Astrocyte of the spinal cord (primary cell): ENCODE results near the gene CEBPA.
"Not testable (repeated sequence)": the region's sequence is repeated elsewhere in the genome, so short reads cannot be mapped to it uniquely, and the experiment has no call there.

Source experiments
- DNase-seq: peaks from one replicate; pipeline ENCODE4 v3.0.0; 2011; ENCODE audit warnings: low read depth, low spot score
- H3K4me3 ChIP-seq: 2 replicates; pipeline ENCODE4 v1.5.1; 2011; ENCODE audit warnings: low read depth, mild to moderate bottlenecking, low read length, moderate library complexity
- in situ Hi-C: cut with HindIII; loops from 2 replicates; pipeline ENCODE4 v1.10.0; 2017; ENCODE audit warnings: low sequenced_read_pairs
- TF ChIP-seq, protein P1 (sequence below): IDR thresholded peaks from 2 replicates; pipeline ENCODE4 v1.5.1; 2012; ENCODE audit warnings: low read depth, mild to moderate bottlenecking, low read length, inconsistent platforms

The CEBPA gene

GRCh38 chr19:33317517-33317916 lies 15.2 kb upstream of the CEBPA start:
- no peak for DNase-seq
- TF ChIP-seq, protein P1, sequence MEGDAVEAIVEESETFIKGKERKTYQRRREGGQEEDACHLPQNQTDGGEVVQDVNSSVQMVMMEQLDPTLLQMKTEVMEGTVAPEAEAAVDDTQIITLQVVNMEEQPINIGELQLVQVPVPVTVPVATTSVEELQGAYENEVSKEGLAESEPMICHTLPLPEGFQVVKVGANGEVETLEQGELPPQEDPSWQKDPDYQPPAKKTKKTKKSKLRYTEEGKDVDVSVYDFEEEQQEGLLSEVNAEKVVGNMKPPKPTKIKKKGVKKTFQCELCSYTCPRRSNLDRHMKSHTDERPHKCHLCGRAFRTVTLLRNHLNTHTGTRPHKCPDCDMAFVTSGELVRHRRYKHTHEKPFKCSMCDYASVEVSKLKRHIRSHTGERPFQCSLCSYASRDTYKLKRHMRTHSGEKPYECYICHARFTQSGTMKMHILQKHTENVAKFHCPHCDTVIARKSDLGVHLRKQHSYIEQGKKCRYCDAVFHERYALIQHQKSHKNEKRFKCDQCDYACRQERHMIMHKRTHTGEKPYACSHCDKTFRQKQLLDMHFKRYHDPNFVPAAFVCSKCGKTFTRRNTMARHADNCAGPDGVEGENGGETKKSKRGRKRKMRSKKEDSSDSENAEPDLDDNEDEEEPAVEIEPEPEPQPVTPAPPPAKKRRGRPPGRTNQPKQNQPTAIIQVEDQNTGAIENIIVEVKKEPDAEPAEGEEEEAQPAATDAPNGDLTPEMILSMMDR: no peak
- no peak overlapping the region for H3K4me3 ChIP-seq
- in situ Hi-C loops: no loop called here

DNA sequence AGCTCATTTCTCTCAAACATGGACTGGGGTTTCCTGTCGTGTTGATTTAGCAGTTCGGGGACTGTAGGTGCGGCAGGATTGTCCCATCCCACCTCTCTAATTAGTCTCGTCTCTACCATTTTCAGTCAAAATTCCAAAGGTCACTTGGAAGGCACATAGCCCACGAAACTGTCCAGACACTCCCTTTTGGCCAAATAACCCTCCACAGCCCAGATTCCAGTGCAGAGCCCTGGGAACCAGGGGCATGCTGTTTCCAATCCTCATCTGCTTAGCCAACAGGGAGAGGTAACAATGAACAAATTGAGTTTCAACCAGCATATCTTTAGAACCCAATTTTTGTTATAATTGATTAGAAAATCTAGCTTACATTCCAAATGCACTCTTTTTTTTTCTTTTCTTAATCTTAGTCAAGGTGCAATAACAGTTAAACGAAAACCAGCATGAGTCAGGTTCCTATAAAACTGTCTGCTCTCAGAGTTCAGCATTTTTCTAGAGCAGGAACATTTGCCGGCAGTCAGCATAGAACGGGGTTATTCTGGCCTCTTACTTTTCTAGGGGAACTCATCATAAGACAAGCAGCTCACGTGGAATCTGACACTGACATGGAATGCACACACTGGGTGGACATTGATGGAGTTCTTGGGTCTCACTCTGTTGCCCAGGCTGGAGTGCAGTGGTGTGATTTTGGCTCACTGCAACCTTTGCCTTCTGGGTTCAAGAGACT lies 14.4 kb upstream of the CEBPA start:
- no peak for DNase-seq
- in situ Hi-C loops: no loop called here
- H3K4me3 ChIP-seq: no peak overlapping the region
- TF ChIP-seq, protein P1: no peak

DNA sequence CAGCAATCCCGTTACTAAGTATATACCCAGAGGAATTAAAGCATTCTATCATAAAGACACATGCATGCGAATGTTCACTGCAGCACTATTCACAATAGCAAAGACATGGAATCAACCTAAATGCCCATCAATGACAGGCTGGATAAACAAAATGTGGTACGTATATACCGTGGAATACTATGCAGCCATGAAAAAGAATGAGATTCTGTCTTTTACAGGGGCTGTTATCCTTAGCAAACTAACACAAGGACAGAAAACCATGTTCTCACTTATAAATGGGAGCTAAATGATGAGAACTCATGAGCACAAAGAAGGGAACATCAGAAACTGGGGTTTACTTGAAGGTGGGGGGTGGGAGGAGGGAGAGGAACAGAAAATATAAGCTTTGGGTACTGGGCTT lies 10.5 kb upstream of the CEBPA start:
- DNase-seq, H3K4me3 ChIP-seq, in situ Hi-C loops: not testable (repeated sequence)

DNA sequence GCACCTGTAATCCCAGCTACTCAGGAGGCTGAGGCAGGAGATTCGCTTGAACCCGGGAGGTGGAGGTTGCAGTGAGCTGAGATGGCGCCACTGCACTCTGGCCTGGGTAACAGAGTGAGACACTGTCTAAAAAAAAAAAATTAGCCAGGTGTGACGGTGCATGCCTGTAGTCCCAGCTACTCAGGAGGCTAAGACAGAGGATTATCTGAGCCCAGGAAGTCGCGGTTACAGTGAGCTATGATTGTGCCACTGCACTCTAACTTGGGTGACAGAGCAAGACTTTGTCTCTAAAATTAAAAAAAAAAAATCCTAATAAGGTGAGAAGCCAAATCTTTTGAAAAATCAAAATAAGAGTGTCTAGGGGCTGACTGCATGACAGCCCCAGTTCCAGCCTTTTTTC lies 9.7 kb upstream of the CEBPA start:
- no peak overlapping the region for H3K4me3 ChIP-seq
- TF ChIP-seq, protein P1: no peak
- no peak for DNase-seq
- in situ Hi-C loops: no loop called here

DNA sequence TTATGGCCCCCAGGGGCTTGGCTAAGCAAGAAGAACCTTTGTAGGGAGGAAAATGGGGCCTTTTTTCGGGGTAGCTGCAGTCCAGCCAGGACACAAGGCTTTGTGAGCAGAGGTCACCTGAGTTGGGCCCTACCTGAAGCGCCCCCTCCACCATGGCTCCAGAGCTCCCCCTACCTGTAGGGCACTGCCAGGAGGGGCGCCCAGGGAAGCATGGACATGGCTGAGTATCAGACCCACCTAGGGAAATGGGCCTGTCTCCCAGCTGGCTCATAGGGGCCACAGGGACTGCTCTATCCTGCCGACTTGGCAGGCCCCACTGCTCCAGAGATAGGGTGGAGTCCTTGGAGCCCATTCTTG lies 9.0 kb upstream of the CEBPA start:
- H3K4me3 ChIP-seq: no peak overlapping the region
- DNase-seq: no peak
- TF ChIP-seq, protein P1: no peak
- in situ Hi-C loops: no loop called here

- no peak for DNase-seq
- TF ChIP-seq, protein P1: no peak
- in situ Hi-C loops: no loop called here
These were observed 8.4 kb upstream of the CEBPA start for GRCh38 chr19:33310606-33311325.

GRCh38 chr19:33309826-33310225 lies 7.5 kb upstream of the CEBPA start:
- TF ChIP-seq, protein P1: no peak
- in situ Hi-C loops: no loop called here
- H3K4me3 ChIP-seq: no peak overlapping the region
- no peak for DNase-seq

More at GRCh38 chr19:33310606-33311325, 8.4 kb upstream of the CEBPA start:
- no peak overlapping the region for H3K4me3 ChIP-seq
